ENCODE results near the gene FADS2. TPM values are rescaled to one million over a fixed set of nuclear protein-coding genes. Genes with fewer than 3 reads are reported as not detected.

FADS2 gene
- total and polyA plus RNA-seq, 9 of the 15 experiments (the other 6 are each of a cell fraction or from before 2014, with no cell fraction given) = 2.9 to 42.8 (median 16.2) TPM

DNA sequence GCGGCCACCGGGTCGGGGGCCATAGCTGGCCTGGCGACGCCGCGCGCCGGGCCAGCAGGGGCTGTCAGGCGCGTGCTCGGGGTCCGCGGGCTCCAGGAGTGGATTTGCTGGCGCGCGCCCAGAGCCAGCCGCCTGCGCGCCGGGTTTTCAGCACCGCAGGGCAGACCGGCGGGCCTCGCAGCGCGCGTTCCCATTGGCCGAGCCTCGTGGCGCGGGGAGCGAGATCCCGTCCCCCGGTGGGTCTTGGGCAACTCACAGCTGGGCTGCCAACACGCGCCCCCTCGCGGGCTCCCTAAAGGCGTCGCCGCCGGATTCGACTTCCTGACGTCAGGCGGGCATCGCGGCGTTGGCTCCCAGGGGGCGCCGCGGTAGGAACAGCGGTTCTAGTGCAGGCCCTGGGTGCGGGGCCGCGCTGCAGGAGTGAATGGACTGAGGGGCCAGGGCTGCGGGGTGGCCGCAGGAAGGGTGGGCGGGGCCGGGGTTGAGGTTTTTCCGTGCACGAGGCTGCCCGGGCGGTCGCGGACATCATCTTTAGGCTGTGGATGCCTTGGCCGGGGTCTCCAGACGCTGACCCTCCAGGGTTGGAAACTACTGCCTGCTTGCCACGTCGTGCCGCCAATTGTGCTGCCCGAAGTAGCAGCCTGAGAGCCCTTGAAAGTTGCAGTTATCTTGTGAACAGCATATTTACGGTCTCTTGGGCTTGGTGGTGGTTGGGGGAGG is 11.2 kb upstream of the FADS2 start, which contains the start of gene FADS1 (continued):
- TF ChIP-seq, protein P1, sequence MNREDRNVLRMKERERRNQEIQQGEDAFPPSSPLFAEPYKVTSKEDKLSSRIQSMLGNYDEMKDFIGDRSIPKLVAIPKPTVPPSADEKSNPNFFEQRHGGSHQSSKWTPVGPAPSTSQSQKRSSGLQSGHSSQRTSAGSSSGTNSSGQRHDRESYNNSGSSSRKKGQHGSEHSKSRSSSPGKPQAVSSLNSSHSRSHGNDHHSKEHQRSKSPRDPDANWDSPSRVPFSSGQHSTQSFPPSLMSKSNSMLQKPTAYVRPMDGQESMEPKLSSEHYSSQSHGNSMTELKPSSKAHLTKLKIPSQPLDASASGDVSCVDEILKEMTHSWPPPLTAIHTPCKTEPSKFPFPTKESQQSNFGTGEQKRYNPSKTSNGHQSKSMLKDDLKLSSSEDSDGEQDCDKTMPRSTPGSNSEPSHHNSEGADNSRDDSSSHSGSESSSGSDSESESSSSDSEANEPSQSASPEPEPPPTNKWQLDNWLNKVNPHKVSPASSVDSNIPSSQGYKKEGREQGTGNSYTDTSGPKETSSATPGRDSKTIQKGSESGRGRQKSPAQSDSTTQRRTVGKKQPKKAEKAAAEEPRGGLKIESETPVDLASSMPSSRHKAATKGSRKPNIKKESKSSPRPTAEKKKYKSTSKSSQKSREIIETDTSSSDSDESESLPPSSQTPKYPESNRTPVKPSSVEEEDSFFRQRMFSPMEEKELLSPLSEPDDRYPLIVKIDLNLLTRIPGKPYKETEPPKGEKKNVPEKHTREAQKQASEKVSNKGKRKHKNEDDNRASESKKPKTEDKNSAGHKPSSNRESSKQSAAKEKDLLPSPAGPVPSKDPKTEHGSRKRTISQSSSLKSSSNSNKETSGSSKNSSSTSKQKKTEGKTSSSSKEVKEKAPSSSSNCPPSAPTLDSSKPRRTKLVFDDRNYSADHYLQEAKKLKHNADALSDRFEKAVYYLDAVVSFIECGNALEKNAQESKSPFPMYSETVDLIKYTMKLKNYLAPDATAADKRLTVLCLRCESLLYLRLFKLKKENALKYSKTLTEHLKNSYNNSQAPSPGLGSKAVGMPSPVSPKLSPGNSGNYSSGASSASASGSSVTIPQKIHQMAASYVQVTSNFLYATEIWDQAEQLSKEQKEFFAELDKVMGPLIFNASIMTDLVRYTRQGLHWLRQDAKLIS (CRISPR knock-in tag; IDR thresholded peaks at IDR 0.05) = peak; percentile 47; the same call in 1 of the 2 replicates
- TF ChIP-seq RAD51 (IDR thresholded peaks at IDR 0.05; ENCODE audit: borderline replicate concordance, low read depth) (no peak; the same call in 1 of the 2 replicates), U2AF1 (optimal IDR thresholded peaks at IDR 0.05; ENCODE audit: low read depth, low read length) (peak; percentile 98), ARHGAP35 (IDR thresholded peaks at IDR 0.05; ENCODE audit: partially characterized antibody) (no peak), TRIM24 (IDR thresholded peaks at IDR 0.05) (0 out of 4 replicates have a peak, but pooled peaks of 1 of the 2 experiments have one; percentile 9), ZNF174 (CRISPR knock-in tag; IDR thresholded peaks at IDR 0.05) (no peak), EP400 (IDR thresholded peaks at IDR 0.05) (peak; percentile 79; the same call in 1 of the 2 replicates), MXI1 (IDR thresholded peaks at IDR 0.05; ENCODE audit: low read depth, low read length) (no peak), PRMT5 (CRISPR knock-in tag; IDR thresholded peaks at IDR 0.05) (no peak), GTF2F1 (IDR thresholded peaks at IDR 0.05; ENCODE audit: low read depth, low read length) (no peak), PML (IDR thresholded peaks at IDR 0.05; ENCODE audit: low read length) (peak; percentile 17; the same call in 1 of the 2 replicates), KHSRP (IDR thresholded peaks at IDR 0.05) (no peak), POLR2H (tag; IDR thresholded peaks at IDR 0.05; ENCODE audit: low read depth) (no peak), NR2C2 (CRISPR knock-in tag; IDR thresholded peaks at IDR 0.05) (no peak), NR2C2 (tag; IDR thresholded peaks at IDR 0.05) (peak; percentile 55), WHSC1 (IDR thresholded peaks at IDR 0.05; ENCODE audit: low read length) (no peak)
- TF ChIP-seq, protein P2, sequence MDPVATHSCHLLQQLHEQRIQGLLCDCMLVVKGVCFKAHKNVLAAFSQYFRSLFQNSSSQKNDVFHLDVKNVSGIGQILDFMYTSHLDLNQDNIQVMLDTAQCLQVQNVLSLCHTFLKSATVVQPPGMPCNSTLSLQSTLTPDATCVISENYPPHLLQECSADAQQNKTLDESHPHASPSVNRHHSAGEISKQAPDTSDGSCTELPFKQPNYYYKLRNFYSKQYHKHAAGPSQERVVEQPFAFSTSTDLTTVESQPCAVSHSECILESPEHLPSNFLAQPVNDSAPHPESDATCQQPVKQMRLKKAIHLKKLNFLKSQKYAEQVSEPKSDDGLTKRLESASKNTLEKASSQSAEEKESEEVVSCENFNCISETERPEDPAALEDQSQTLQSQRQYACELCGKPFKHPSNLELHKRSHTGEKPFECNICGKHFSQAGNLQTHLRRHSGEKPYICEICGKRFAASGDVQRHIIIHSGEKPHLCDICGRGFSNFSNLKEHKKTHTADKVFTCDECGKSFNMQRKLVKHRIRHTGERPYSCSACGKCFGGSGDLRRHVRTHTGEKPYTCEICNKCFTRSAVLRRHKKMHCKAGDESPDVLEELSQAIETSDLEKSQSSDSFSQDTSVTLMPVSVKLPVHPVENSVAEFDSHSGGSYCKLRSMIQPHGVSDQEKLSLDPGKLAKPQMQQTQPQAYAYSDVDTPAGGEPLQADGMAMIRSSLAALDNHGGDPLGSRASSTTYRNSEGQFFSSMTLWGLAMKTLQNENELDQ (CRISPR knock-in tag; IDR thresholded peaks at IDR 0.05; ENCODE audit: borderline replicate concordance) = no peak
- TF ChIP-seq, protein P3, sequence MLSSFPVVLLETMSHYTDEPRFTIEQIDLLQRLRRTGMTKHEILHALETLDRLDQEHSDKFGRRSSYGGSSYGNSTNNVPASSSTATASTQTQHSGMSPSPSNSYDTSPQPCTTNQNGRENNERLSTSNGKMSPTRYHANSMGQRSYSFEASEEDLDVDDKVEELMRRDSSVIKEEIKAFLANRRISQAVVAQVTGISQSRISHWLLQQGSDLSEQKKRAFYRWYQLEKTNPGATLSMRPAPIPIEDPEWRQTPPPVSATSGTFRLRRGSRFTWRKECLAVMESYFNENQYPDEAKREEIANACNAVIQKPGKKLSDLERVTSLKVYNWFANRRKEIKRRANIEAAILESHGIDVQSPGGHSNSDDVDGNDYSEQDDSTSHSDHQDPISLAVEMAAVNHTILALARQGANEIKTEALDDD (IDR thresholded peaks at IDR 0.05) = no peak
